GM19463 (cell line): ENCODE results near the gene ESD.
A peak's percentile ranks its signal among the peaks of the same experiment; 100 is the strongest.
"Not testable (repeated sequence)": the region's sequence is repeated elsewhere in the genome, so short reads cannot be mapped to it uniquely, and the experiment has no call there.

Experiments
- ATAC-seq: cut with Tn5 transposase; IDR thresholded peaks from one replicate; pipeline ENCODE4 v1.9.1; 2021; ENCODE audit warnings: mild to moderate bottlenecking, moderate library complexity; ENCODE audit not compliant: unreplicated experiment

Gene ESD

GRCh38 chr13:46796129-46796514 lies 839 bp downstream of the ESD start:
- ATAC-seq, result no peak

DNA sequence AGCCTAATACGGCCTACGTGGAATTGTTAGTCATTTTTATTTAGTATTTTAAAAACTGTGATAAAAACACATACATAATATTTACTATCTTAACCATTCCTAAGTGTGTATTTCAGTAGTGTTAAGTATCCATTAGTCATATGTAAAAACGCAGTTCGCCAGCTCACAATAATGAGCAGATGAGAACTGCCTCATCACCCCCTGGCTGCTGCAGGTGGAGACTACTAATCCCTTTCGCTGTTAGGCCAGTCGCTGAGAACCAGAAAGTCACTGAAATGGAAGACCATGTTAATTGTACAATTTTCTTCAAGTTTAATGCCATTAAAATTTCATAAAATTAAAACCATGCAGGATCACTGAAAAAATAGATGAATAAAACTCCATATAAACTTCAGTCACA lies 1.6 kb downstream of the ESD start:
- no peak for ATAC-seq

GRCh38 chr13:46783504-46783903 lies 13.5 kb downstream of the ESD start:
- ATAC-seq, result no peak

- ATAC-seq, result no peak
Measured at GRCh38 chr13:46782691-46783090, 14.3 kb downstream of the ESD start.

GRCh38 chr13:46782066-46782465 lies 14.9 kb downstream of the ESD start:
- ATAC-seq, result no peak

DNA sequence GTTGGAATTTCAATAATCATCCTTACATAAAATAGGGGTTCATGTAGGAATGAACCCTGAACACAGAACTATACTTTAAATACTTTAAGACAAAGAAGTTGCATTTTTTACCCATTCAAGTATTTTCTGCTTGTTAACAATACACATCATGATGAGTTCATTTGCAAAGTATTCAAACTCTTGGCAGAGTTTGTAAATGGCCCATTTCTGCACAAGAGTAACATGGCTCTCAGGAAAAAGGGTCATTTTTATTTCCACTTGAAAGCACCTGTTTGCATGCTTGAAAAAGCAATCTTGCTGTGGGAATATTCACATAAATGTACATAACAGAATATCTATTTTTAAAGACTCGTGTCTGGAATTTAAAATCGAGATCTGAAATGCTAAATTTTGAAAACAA lies 18.1 kb downstream of the ESD start:
- ATAC-seq, result no peak

DNA sequence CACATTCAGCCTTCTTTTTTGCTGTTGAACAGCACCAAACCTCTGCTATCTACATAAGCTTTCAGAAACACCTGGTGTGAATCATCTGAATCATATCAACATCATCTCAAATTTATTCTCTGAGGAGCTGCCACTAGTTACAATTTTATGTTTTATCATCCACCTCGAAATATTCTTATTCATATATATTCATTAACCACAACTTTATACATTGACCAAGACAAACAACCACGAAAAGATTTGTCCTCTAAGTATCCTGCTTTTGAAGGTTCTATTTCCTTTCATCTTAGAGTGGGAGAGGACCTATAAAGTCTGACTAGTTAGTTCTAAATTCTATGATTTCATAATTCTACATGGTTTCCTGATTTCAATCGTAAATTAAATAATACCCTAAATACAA lies 18.9 kb downstream of the ESD start:
- no peak for ATAC-seq

DNA sequence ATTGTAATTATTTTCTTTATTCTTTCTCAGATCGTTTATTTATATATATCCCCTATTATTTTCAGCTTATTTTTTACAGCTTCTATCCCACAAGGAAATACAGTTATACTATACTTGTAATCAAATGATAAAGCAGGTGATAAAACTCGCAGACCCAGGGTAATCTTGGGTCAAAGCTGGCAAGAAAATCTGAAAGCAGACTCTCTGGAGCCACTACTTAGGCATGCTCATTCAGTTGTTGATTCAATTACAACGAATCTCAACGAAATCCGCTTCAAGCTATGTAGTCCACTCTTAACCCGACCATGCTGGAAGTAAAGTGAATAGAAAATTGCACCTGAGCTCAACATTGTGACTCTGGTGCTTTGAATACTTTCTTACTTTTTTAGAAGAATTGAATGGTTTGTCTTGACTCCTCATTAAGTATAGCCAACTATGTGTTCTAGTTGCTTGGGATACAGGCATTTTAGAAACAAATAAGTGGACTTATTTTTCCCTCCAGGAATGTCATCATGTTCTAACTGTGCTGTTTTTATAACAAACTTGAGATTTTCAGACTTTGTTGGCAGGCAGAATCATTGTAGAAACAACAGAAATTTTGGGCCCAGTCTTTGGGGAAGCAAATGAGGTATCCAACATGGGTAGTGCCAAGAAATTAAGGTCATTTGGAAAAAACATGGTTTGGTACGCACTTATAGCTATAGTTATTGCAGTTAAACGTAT lies 21.4 kb downstream of the ESD start:
- no peak for ATAC-seq

- ATAC-seq, result no peak
Measured at GRCh38 chr13:46773541-46773940, 23.4 kb downstream of the ESD start.

GRCh38 chr13:46771693-46772092 lies 25.3 kb downstream of the ESD start:
- ATAC-seq, result no peak

GRCh38 chr13:46769925-46770324 lies 27.0 kb downstream of the ESD start:
- not testable (repeated sequence) for ATAC-seq

DNA sequence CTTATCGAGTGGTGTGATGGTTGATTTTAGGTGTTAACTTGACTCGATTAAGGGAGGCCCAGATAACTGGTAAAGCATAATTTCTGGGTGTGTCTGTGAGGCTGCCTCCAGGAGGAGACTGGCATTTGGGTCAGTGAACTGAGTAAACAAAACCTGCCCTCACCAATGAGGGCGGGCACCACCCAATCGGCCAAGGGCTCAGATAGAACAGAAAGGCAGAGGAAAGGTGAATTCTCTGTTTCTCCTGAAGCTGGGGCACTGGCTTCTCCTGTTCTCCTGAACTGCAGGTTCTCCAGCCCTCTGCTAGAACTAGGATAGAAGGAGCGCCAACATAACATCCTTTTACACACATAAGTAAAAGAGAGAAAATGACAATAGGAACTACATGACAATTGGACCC lies 35.1 kb downstream of the ESD start:
- no peak for ATAC-seq

- ATAC-seq, result no peak
Measured at GRCh38 chr13:46761174-46761573, 35.8 kb downstream of the ESD start.

DNA sequence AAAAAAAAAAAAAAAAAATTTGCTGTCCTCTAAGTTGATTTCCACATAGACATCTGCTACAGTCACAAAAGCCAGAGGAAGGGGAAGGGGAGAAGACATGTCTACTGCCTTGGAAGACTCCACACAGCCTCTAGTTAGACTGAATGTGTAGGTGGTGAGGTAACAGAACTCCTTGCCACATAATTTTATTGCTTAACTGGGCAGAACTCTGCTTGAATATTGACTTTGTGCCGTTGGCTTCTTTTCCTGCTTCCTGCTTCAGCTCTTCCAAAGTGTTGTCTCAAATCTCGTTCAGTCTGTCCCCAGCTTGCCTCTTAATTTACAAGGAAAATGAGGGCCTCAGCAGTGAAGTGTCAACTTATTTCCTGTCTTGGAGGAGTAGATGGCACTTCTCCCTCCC lies 37.1 kb downstream of the ESD start:
- ATAC-seq, result no peak

DNA sequence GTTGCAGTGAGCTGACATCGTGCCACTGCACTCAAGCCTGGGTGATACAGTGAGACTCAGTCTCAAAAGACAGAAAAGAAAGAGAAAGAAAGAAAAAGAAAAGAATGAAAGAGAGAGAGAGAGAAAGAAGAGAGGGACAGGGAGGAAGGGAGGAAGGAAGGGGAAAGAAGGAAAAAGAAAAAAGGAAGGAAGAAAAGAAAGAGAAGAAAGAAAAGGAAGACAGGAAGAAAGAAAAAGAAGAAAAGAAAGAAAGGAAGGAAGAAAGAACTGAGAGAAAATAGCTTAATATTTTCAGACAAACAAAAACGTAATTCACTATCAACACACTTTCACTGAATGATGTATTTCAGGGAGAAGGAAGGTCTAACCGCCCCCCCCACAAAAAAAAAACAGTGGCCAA lies 39.3 kb downstream of the ESD start:
- no peak for ATAC-seq

GRCh38 chr13:46756977-46757376 lies 40.0 kb downstream of the ESD start:
- no peak for ATAC-seq

GRCh38 chr13:46755508-46755907 lies 41.5 kb downstream of the ESD start:
- not testable (repeated sequence) for ATAC-seq

GRCh38 chr13:46754812-46755211 lies 42.1 kb downstream of the ESD start:
- ATAC-seq, result no peak

DNA sequence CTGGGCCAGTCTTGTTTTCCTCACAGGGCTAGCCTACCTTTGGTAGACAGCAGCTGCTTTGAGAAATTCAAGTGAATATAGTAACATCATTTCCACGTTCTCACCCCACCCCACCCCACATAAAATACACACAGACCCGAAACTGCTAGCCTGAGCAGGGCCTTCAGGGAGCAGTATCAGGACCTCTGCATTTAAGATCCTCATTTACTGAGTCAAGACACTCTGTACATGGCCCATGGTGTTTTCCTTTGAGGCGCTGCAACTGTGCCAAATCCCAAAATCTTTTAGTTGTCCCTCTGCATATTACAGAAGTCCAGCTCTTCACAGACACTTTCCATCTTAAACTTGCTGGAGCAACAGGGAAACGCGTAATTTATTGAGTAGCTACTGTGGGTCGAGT lies 43.0 kb downstream of the ESD start:
- ATAC-seq, result no peak

DNA sequence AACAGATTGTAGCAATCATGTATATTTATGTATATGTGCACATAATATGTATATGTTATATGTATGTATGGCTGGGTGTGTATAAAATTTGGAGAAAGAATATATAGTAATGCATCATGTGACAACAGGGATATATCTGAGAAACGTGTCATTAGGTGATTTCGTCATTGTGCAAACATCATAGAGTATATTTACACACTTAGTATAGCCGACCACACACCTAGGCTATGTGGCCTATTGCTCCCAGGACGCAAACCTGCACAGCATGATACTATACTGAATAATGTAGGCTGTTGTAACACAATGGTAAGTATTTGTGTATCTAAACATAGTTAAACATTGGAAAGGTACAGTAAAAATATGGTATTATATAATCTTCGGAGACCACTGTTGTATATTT lies 43.8 kb downstream of the ESD start:
- ATAC-seq, result no peak

- ATAC-seq, result peak; percentile 93
Measured at GRCh38 chr13:46751811-46752635, 44.9 kb downstream of the ESD start.

GRCh38 chr13:46749951-46750350 lies 47.0 kb downstream of the ESD start:
- ATAC-seq, result no peak
